Activated CD8-positive, alpha-beta memory T cell treated with anti-CD3 and anti-CD28 coated beads, Interleukin-2, amount 50 U/mL, for 24 hours (primary cell): ENCODE data around the gene CCDC171.
"Not testable (repeated sequence)": the region's sequence is repeated elsewhere in the genome, so short reads cannot be mapped to it uniquely, and the experiment has no call there.

Experiments used
- DNase-seq: peaks from one replicate; pipeline ENCODE4 v3.0.0-alpha.2; 2020; ENCODE audit errors: extremely low read depth

Gene CCDC171

DNA sequence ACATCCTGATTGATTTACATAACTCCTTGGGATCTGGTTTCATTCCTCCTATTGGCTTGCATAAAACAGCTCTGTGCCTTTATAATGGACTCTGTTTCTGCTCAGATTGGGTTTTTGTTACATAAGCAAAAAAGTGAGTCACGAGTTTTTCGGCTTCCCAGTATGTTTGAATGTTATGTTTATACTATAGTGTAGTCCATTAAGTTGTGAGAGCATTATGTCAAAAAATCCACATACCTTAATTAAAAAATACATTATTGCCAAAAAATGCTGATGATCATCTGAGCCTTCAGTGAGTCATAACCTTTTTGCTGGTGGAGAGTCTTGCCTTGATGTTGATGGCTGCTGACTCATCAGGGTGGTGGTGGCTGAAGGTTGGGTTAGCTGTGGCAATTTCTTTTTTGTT, 144.6 kb downstream of the CCDC171 start:
- DNase-seq, result no peak

DNA sequence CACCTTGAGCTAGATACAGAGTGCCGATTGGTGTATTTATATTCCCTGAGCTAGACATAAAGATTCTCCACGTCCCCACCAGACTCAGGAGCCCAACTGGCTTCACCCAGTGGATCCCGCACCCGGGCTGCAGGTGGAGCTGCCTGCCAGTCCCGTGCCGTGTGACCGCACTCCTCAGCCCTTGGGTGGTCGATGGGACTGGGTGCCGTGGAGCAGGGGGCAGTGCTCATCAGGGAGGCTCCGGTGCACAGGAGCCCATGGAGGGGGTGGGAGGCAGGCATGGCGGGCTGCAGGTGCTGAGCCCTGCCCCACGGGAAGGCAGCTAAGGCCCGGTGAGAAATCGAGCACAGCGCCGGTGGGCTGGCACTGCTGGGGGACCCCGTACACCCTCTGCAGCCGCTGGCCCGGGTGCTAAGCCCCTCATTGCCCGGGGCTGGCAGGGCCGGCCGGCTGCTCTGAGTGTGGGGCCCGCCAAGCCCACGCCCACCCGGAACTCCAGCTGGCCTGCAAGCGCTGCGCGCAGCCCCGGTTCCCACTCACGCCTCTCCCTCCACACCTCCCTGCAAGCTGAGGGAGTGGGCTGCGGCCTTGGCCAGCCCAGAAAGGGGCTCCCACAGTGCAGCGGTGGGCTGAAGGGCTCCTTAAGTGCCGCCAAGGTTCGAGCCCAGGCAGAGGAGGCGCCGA, 147.2 kb downstream of the CCDC171 start:
- DNase-seq, result not testable (repeated sequence)

DNA sequence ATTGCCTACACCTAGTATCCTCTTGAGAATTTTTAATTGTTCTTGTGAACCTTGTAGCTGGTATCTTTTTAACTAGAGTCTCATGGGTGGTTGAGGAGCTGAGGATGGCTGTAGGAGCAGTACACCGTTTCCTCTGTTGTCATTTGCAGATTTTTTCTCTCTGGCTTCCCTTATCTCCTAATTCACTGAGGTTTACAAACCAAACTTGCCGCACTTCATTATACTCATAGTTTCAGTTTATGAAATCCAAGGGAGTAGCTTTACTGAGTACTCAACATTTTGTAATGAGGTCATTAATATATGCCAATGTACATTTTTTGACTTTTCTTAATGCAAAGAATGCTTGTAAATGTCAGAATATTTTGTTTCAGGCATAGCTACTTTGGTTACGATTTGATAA, 154.2 kb downstream of the CCDC171 start:
- DNase-seq, result no peak

DNA sequence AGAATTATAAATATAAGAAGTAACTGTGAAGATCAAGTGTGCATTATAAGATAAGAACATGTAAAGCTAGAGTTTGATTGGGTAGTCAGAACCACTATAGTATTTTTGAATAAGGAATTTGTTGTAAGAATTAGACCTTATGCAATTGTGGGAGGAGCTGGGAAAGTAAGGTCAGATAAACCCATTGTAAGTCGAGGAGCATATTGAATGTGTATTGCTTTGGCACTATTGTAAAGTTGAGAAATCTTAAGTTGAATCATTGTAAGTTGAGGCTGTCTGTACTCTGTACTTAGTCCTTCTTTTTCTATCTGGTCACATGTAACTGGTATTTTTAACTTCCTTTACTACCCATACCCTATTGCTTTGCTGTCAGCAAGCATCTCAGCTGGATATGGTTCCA, 158.7 kb downstream of the CCDC171 start:
- no peak for DNase-seq

DNA sequence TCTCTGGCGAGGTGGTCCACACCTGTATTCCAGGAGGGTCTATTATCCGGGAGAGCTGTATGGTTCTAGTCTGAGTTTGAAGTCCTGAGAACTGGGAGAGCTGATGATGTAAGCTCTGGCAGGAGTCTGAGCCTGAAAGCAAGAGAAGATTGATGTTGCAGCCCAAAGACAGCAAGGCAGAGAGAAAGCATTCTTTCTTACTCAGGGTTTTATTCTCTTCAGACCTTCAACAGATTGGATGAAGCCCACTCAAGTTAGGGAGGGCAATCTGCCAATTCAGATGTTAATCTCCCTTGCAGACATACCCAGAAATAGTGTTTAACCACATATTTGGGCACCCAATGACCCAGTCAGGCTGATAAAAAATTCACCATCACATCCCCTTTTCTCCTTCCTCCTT, 159.1 kb downstream of the CCDC171 start:
- DNase-seq, result no peak

DNA sequence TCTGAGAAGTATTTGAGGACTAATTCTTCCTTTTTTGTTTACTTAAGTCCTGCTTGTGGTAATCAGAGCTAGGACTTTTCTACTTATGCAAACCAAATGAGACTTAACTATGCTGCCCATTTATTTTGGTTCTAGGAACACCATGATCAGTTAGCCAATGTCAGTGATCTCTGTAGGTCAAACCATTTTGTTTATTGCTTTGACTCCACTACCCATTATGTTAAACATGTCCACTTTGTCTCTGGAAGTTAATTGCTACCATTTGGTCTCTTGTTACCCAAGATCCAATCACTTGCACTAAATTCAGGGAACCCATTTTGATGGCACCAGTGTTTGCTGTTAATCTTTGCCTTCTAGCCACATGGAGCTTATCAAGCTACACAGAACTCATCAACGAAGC, 161.9 kb downstream of the CCDC171 start:
- no peak for DNase-seq

DNA sequence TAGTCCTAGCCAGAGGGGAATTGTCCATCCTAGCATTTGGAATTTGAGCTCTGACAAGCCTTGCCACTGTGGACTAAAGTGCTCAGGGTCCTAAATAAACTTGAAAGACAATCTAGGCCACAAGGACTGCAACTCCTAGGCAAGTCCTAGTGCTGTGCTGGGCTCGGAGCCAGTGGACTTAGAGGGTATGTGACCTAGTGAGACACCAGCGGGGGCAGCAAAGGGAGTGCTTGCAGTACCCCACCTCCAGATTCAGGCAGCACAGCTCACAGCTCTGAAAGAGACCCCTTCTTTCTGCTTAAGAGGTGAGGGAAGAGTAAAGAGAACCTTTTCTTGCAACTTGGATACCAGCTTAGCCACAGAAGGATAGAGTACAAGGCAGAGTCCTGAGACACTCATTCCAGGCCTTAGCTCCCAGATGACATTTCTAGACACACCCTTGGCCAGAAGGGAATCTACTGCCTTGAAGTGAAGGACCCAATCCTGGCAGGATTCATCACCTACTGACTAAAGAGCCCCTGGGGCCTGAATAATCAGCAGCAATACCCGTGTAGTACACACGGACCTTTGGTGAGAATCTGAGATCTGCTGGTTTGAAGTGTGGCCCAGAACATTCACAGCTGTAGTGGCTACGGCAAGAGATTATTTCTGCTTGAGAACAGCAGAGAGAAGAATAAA, 164.6 kb downstream of the CCDC171 start:
- no peak for DNase-seq

DNA sequence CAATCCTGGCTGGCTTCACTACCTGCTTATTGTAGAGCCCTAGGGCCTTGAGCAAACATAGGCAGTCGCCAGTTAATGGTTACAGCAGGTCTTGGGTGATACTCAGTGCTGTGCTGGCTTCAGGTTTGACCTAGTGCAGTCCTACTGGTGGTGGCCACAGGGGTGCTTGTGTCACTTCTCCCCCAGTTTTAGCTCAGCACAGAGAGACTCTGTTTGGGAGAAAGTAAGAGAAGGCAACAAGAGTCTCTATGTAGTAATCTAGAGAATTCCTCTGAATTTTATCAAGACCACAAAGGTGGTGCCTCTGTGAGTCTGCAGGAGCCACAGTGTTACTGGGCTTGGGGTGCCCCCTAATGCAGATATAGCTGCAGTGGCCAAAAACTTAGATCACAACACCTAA, 165.6 kb downstream of the CCDC171 start:
- no peak for DNase-seq

DNA sequence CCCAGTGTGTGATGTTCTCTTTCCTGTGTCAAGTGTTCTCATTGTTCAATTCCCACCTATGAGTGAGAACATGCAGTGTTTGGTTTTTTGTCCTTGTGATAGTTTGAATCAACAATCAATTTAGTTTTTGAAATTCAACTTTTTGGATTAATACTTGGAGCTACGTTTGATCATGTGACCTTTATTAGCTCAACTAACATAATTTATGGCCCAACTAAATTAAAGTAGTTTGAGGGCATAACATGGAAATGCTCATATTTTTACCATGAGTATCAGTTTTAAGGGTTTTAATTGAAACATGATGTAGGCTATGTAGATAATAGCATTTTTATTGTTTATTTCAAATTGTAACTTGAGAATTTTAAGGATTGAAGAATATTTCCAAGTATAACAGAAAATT, 168.0 kb downstream of the CCDC171 start:
- no peak for DNase-seq

DNA sequence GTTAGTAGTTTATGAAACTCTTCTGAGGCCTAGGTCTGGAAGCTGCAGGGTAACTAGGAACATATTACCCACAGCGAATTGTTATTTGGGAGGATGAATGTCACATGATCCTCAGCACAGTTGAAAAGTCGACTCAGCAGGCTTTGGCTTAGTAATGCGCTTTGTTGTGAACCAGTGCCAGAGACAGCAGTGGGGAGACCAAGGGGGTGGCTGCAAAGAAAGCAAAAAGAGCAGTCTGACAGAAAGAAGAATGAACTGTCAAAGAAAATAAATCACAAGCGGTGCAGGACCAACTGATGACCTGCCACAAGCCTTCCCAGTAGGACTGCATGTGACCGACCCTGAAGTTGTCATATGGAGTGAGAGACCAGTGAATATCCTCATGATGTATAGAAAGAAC, 170.0 kb downstream of the CCDC171 start:
- DNase-seq, result no peak

DNA sequence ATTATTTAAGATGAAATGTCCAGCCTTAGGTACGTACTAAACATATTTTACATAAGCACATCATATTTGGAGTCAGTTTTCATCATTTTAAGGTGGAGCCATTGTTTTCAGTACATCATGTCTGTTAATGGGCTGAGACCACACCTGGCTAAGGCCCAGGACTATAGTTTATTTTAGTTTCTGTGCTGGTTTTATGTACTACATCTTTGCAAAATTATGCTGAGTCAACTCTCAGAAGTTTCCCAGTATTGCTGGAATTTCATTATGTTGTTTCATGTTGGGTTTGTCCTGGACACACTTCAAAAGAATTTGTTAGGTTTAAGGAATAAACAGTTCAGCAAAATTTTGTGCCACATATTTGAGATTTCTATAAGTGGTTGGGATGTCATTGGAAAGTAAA, 171.2 kb downstream of the CCDC171 start:
- no peak for DNase-seq

DNA sequence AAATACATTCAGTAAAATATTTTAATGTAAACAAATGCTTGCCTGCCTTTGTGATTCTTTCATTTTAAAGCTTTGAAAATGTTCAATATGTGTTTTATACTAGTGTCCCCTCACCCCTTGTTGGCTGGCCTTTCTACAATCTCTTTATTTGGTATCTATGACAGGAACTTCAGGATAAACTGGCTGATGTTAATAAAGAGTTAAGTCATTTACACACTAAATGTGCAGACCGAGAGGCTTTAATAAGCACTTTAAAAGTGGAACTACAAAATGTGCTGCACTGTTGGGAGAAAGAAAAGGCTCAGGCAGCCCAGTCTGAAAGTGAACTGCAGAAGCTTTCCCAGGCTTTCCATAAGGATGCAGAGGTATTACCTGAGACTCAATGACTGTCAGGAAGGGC, 171.8 kb downstream of the CCDC171 start:
- DNase-seq, result no peak

DNA sequence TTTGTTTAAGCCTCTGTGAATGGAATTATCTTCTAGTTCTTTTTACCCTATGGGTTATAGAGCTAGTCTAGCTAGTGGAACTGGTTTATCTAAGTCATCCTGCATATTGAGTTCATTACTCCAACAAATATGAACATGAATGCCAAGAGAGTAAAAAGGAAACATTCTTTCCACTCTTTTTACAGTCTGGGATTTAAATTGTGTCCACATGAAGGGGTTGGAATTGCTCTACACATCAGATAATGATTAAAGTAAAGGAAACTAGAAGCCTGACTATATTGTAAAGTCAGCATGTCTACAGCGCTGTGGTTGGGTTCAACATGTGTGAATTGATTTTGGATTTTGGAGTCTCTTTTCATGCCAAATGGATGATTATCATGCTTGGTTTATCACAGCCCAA, 173.1 kb downstream of the CCDC171 start:
- no peak for DNase-seq

DNA sequence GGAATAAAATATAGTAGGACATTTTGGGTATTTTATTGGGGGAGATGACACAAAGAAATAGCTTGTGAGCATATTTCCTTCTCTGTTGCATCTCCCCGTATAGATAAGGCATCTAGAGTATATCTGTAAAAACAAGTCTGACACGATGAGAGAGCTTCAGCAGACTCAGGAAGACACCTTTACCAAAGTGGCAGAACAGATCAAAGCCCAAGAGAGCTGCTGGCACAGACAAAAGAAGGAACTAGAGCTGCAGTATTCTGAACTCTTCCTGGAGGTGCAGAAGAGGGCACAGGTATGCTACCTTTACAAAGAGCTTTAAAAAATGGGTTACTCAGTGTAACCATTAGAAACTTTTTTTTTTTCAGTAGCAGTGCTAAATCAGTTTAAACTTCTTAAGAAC, 176.7 kb downstream of the CCDC171 start:
- DNase-seq, result no peak

DNA sequence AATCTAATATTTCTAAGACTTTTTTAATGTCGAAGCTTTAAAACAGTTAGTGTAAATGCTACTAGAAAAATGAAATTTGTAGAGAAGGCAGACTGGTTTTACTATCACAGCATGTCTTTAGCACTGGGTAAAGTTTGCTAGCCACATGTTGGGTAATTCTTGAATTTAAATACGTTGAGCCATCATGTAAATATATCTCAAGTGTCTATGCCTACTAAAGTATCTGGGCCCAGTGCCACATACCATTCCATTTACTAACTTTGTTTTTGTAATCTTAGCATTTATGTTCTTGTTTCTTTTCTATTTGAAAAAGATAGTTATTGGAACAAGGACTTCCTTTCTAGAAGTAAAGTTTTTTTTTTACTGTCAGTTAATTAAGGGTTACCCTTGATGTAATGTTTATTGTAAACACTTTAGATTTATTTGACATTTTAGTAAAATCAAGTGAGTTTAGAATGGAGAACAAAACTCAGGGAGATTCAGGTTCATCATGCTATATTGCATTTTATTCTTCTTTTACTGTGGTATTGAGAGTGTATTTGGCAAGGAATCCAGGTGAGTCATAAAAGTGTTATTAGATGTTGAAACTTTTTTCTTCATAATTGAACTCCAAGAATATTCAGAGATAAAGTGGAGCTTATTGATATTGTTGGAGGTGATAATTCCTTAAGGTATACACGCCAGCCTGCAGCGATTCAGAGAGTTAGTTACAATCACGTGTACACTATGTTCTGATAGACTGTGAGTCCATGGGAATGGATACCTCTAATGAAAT, 182.4 kb downstream of the CCDC171 start:
- DNase-seq, result no peak

DNA sequence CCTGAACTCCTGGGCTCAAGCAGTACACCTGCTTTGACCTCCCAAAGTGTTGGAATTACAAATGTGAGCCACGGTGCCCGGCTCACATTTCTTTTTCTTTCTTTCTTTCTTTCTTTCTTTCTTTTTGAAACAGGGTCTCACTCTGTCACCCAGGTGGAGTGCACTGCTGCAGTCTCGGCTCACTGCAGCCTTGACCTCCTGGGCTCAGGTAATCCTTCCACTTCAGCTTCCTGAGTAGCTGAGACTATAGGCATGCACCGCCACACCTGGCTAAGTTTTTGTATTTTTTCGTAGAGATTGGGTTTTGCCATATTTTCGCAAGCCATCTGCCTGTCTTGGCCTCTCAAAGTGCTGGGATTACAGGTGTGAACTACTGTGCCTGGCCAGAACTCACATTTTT, 183.7 kb downstream of the CCDC171 start:
- DNase-seq, result no peak

DNA sequence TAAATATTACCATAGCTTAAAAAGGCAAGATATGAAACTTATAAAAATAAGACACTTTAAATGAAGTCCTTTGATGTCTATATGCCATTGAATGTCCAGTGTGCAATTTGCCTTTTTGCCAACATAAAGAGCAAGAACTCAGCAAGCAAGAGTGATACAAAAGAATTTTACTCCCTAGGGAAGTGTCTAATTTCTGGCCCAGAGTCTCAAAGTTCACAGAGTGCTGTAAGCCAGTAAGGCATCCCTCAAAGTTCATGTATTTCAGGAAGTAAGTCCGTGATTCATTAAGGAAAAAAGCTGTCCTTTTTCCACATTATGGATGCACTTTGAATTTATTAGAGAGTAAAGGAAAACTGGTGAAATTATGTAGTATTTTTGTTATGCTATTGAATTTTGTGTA, 185.2 kb downstream of the CCDC171 start:
- DNase-seq, result no peak

DNA sequence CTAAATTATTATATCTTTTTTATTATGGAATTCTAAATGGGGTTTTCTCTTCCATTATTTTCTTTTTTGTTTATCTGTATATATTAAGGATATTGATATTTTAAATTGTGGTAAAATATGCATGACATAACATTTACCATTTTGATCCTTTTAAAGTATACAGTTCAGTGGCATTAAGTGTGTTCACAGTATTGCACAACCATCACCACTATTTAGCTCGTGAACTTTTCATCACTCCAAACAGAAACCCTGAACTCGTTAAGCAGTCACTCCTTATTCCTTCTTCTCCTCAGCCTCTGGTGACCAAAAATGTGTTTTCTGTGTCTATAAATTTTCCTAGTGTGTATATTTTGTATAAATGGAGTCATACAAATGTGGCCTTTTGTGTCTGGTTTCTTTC, 188.2 kb downstream of the CCDC171 start:
- no peak for DNase-seq

DNA sequence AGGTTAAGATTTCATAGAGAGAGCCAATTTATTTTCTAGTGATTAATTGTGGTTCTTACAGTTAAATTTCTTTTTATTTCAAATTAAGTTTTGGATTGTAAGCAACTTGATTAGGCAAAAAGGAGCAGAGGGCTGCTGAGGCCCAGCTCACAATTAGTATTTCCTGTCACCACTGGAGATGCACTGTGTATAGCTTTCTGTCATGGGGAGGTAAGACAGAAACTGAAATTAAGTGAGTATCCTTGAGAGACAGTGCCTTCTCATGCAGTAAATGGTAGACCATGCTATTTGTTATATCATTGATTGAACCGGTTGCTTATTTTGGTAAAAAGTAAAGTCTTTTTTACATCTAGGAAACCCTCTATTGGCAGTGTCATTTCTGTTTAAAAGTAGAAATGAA, 190.7 kb downstream of the CCDC171 start:
- no peak for DNase-seq

DNA sequence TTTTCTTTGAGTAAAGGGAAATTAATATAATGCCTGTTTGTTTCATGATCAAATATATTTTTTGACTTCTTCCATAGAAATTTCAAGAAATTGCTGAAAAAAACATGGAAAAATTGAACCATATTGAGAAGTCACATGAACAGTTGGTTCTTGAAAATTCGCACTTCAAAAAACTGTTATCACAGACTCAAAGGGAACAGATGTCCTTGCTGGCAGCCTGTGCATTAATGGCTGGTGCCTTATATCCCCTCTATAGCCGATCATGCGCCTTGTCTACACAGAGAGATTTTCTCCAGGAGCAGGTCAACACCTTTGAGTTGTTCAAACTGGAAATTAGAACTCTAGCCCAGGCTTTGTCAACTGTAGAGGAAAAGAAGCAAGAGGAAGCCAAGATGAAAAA, 191.4 kb downstream of the CCDC171 start:
- no peak for DNase-seq

DNA sequence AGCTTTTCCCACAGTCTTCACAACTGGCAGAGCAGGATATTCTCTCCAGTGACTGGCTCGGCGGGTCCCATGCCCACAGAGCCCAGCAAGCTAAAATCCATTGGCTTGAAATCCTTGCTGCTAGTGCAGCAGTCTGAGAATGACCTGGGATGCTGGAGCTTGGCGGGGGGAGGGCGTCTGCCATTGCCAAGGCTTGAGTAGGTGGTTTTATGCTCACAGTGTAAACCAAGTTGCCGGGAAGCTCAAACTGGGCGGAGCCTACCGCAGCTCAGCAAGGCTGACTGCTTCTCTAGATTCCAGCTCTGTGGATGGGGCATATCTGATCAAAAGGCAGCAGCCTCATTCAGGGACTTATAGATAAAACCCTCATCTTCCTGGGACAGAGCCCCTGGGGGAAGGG, 194.1 kb downstream of the CCDC171 start:
- no peak for DNase-seq

DNA sequence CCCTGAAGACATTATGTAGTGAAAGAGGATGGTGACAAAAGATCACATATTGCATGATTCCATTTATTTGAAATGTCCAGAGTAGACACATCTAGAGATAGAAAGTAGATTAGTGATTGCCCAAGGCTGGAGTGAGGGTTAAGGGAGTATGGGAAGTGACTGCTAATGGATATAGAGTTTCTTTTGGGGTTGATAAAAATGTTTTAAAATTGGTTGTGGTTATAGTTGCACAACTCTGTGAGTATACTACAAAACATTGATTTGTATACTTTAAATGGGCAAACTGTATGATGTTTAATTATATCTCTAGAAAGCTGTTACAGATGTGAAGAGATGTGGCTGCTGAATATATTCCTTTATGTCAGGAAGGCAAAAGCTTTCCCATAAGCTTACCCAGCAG, 202.8 kb downstream of the CCDC171 start:
- DNase-seq, result no peak

DNA sequence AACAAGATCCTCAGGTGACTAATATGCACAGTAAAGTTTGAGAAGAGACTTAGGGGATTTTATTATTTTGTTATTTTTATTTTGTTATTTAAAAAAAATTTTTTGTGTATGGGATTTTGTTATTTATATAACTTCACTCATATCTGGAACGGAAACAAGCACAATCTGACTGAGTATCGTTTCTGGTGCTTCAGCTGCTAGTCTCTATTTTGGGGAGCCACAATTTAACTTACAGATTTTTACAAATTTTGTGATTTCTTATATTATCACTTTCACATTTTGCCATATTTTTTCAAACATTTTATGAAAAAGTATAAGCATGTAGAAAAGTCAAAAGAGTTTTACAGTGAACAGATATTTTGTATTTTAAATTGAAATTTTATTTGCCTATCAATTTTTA, 208.7 kb downstream of the CCDC171 start:
- DNase-seq, result no peak
